ENCODE results near the gene CLEC16A.

CLEC16A gene

DNA sequence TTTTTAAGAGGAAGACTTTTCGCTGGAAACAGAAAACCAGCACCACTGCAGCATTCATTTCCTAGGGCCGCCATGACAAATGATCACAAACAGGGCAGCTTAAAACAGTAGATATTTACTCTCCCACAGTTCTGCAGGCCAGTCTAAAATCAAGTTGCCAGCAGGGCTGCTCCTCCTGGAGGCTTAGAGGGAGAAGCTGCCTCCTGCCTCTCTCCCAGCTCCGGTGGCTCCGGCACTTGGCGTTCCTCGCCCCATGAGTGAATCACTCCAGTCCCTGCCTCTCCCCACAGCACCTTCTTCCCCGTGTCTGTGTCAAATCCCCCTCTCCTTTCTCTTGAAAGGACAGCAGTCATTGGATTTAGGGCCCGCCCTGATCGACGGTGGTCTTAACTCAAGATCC, 239.6 kb downstream of the CLEC16A start:
- no peak for DNase-seq

DNA sequence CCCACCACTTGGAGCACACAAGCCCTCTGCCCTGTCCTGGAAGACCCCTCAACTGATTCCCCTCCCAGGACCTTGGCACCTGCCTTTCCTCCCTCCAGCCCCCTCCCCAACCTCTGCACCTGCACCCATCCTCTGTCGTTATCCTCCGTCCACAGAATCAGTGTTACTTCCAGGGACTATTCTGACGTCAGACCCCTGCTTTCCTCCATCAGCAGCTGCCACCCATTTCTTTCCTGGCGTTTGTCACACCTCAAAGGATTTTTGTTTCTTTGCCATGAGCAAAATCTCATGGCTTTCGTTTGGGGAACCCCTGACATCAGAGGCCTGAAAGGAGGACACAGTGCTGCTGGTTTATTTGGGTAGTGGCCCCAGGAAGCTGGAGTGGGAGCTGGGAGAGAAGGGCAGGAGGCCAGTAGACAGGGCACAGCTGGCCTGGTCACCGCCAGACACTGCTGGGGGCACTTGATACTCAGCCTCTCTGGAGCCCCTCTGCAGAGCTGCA, 243.2 kb downstream of the CLEC16A start:
- DNase-seq, result no peak

DNA sequence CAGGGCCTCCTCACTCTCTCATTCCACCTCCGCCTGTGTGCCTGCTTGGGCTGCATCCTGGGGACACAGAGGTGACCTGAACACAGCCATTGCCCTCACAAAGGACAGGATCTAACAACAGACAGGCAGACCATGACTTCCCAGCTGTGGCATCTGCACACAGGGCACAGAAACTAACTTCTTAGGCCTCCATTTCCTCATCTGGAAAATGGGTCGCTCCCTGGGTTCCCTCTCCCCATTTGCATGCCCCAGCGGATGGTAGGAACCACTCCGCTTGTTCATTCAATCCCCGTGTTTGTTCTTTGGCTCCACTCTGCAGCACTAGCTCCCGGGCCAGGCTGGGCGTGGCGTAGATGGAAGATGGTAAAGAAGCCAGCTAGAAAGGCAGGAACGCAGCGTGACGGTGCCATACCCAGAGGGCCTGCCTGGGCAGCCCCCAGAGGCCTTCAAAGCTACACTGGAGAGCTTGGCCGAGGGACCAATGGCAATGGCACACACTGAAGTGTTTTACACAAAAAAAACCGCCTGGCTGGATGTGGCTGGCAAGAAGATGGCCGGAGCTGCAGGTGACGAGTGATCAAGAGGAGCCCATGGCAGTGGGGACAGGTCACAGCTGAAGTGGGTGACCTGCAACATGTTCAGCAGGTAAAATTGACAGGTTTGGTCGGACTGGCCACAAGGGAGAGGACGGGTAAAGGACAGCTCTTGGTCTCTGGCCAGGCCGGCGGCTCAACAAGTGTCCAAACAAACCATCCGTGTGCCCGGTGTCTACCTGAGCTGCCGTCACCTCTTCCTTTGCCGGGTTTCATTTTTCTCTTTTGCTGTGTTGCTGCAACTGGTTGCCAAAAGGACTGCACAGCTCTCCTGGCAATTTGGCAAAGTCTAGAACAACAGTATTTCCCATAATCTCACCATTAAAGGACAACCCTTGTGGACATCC, 244.7 kb downstream of the CLEC16A start:
- DNase-seq, result no peak

DNA sequence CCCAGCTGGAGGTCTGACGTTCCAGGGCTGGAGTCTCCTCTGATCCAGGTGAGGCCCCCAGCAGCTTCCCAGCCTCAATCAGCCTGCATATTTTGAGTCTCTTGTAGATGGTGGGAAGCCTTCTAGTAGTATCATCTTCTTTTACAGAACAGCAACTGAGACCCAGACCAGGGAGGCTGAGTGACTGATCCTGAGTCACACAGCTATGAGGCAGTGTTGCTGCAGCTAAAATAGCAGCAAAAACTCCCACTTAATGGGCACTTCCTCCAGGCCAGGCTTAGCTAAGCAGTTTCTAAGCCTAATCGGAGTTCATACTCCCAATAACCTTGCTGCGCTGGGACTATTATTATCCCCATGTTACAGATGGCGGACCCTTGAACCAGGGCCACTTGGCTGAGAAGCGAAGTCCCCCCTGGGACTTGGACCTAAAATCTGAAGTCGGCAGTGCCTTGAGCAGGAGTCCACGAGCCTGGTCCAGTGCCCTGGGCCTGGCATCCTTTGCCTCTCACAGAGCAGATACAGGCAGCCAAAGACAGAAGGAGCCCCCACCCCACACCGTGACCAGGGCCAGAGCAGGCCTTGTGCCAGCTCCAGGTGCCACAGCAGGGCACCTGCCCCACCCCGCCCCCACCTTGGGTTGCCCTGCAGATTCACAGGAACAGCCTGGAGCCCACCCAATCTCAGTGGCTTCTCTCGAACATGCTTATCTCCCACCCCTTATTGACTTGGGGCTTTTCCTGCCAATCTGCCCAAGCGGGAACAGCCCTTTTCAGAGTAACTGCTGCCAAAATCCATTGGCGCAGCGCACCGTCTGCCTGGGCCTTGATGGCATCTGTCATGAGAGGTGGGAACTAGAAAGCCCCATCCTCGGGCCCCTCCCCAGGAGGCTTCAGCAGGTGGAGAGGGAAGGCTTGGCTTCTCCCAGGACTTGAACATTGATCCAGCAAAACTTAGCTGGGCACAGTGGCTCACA, 246.5 kb downstream of the CLEC16A start:
- no peak for DNase-seq

DNA sequence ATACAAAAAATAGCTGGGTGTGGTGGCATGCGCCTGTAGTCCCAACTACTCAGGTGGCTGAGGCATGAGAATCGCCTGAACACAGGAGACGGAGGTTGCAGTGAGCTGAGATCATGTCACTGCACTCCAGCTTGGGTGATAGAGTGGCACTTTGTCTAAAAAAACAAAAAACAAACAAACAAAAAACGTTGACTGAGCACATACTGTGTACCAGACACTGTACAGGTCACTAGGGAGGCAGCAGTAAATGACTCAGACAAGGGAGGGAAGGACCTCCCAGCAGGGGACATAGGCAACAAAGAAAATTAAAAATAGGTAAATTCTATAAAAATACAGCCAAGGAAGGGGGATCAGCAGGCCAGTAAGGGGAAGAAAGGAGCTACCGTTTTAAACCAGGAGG, 247.3 kb downstream of the CLEC16A start:
- DNase-seq, result no peak

DNA sequence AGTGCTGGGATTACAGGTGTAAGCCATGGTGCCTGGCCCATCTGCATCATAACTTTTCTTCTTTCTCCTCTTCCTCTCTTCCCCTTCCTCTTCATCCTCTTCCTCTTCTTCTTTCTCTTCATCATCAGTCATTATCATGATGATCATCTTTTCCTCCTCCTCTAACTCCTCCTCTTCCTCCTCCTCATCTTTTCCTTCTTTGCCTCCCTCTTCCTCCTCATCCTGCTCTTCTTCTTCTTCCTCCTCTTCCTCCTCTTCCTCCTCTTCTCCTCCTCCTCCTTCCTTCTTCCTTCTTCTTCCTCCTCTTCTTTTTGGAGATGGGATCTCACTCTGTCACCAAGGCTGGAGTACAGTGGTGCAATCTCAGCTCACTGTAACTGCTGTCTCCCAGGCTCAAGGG, 249.1 kb downstream of the CLEC16A start:
- no peak for DNase-seq

DNA sequence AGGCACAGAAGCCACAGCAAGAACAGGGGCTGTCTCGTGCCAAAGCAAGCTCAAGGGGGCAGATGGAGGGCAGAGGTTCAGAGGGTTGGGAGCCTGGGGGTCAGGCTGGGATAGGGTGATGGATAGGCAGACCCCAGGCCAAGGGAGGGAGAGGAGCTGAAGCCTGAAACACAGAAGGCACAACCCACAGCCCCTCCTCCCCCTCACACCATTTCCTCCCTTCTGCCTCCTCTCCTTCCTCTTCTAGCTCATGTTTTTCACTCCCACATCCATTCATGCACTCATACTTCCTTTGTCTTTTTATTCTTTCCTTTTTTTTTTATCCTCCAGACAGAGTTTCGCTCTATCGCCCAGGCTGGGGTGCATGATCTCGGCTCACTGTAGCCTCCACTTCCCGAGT, 250.5 kb downstream of the CLEC16A start:
- no peak for DNase-seq

DNA sequence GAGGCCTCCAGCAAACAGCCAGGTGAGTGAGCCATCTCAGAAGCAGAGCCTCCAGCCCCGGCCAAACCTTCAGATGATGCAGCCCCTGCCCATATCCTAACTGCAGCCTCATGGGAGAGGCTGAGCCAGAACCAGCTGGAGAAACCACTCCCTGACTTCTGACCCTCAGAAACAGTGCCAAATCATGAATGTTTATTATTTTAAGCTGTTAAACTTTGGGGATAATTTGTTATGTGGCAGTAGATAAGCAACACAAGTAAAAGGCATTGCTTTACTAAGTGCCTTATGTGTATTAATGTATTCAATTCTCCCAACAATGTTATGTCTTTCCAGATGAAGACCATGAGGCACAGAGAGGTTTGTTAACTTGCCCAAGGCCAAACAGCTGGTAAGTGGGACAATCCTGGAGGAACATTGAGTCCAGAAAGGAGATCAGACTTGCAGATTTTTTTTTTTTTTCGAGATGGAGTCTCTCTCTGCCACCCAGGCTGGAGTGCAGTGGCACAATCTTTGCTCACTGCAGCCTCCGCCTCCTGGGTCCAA, 252.0 kb downstream of the CLEC16A start:
- no peak for DNase-seq

DNA sequence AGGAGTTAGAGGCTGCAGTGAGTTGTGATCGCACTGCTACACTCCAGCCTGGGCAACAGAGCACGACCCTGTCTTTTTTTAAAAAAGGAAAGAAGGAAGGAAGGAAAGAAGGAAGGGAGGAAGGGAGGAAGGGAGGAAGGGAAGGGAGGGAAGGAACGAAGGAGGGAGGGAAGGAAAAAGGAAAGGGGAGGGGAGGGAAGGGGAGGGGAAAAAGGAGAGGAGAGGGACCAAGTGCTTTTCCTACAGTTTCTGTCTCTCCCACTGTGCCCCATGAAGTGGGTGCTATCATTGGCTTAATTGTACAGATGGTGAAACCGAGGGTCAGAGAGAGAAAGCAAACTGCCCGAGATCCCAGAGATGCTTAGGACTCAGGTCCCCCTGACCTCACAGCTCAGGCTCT, 254.0 kb downstream of the CLEC16A start:
- no peak for DNase-seq

DNA sequence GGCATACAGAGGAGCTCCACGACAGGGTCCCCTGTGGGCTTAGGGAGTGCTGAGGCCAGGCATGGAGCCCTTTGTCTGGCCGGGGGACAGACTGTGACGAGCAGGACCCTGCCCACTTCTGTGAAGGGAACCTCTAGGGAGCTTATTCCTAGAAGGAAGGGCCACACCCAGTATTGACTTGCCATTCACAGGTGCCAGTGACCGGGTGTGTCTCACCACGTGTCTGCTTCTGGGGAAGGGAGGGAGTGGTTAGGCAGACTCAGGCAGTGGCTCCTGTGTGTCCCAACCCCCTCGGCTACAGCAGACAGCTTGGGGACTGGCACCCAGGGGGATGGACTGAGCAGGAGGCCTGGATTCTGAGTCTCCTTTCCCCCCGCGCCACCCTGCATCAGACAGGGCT, 254.5 kb downstream of the CLEC16A start:
- DNase-seq, result no peak

DNA sequence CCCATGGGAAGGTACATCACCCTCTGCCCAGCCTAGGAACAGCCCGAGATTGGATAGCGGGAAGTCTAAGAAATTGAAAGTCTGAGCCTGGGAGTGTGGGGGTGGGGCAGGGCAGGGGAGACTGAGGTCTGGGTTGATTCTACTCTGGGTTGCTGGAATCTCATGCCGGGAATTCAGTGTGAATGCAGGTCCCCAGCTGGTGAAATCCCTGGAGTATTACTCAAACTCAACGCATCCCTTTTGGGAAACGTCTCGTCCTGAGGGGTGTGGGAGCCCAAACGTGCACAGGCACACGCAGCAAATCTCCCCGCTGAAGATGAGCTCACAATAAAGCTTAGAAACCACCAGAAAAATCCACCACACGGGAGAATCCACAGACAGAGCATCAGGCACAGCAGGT, 256.2 kb downstream of the CLEC16A start:
- DNase-seq, result no peak

DNA sequence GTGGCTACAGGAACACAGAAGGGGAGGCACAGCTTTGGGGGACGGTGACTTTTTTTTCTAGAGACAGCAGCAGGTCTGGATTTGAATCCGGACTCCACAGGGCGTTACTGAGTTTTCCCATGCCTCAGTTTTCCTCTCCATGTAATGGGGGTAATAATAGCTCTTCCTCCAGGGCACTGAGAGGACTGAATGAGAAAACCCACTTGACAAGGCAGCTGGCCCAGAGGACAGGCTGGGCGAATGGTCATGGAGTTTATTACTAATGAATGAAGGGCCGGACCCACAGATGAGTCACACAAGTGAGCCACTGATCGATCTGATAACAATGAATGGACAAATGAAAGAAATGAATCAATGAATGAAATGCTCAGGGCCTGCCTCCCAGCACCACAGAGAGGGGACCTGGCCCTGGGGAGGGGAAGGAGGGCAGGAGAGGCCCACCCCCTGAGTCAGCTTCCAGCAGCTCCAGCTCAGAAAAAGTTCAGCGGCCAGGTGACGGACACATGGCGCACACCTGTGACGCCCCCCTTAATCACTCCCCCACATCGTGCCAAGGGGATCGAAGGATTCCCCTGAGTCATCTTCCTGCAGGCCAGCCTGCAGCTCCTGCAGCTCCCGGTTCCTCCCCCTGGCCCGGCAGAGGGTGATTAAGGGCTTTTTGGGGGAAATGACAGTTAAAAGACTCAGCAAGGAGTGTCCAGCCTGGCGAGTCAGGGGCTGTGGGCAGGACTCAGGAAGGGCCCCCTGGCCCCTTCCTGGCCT, 257.3 kb downstream of the CLEC16A start:
- DNase-seq, result peak; percentile 95

DNA sequence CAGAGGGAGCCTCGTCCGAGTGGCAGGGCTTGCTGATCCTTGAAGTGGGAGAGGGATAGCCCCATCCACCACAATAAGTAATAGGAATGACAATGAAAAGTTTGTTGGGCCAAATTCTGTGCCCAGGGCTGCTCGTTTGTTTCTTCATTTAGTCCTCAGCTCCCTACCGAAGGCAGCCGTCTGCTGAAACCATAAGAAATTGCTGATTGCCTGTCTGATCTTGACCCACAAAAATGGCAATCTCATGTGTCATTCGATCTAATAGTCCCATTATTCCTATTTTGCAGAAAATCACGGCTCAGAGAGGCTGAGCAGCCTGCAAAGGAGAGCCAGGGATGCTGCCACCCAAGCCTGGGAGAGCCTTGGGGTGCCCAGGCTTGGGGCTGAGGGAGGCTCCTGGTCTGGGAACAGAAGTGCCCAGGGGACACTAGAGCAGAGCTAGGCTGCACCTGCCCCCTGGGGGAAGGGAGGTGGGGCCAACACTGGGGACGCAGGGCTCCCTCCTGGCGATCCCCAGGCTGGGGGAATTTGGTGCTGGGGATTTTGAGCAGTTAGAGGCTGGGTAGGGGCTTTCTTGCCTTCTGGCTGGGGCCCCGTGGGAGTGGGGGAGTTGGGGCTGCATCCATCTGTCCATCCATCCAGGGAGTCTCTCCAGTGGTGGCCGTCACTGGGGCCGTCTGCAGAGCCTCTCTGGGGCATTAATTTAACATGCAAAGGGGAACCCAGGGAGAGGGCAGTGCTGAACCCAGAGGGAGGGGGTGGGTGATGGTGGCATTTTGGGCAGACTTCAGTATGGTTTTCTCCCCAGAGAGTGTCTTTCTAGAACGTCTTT, 258.1 kb downstream of the CLEC16A start:
- DNase-seq, result no peak

DNA sequence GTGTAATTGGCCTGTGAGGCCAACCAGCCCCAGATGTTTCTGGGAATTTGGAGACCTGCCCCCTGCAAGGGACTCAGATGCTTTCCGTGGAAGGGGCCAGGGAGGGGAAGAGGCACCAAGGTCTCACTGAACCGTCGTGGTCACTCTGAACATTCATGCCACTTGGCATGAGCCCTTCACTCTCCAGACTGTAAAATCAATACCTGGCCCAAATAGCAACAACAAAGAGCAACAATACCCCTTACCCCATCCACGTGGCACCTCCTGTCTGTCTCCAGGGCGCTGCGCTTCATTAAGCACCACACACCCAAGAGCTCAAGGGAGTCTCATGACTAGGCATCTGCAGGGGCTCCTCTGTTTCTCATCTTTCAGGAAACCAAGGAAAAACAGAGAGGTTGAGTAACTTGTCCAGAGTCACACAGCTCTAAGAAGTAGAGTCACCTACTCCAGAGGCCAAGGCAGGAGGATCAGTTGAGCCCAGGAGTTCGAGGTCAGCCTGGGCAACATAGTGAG, 258.8 kb downstream of the CLEC16A start:
- DNase-seq, result no peak

DNA sequence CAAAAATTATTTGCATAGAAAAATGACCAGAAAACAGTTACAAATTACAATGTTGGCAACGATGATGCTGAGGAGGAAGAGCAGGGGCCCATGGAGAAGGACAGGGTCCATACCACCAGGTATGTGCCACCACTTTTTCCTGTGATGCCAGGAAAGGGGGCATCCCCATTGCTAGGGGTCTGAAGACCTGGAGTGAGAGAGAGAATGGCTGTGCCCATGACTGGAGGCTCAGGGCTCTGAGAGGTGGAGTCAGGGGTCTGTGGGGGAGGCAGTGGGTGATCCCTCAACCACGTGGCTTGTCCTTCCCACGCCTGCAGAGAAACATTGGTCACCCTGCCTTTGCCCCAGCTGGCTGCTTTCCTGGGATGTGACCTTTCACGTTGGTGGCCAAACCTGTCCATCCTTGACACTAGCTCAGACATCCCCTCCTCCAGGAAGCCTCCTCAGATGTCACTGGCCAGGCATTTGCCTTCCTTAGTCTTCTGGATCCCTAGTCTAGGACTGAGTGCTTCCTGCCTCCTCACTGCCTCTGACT, 260.2 kb downstream of the CLEC16A start:
- DNase-seq, result no peak

DNA sequence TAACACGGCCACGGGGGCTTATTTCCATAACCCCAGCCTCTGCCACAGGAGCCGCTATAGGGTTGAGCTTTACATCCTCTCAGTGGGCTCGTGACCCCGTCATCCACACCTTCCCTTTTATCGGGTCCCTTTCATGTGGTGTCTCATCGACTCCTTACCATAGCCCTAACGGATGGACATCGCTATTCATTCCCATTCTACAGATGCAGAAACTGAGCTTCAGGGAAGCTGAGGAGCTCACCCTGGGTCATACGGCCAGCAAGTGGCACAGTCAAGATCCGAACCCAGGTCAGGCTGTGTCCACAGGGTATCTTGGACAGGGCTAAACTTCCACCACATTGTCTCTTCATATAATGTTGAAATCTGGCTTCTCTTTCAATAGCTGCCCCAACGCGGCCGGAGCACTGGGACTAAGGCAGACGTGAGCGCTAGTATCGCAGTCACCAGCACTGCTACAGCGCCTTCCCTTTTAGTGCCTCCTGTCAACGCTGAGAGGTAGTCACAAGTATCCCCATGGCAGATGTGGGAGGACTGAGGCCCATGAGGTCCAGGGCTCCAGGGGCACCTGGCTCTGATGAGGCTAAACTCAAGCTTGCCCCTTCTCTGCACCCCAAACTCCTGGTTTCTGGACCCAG, 260.8 kb downstream of the CLEC16A start:
- DNase-seq, result no peak

DNA sequence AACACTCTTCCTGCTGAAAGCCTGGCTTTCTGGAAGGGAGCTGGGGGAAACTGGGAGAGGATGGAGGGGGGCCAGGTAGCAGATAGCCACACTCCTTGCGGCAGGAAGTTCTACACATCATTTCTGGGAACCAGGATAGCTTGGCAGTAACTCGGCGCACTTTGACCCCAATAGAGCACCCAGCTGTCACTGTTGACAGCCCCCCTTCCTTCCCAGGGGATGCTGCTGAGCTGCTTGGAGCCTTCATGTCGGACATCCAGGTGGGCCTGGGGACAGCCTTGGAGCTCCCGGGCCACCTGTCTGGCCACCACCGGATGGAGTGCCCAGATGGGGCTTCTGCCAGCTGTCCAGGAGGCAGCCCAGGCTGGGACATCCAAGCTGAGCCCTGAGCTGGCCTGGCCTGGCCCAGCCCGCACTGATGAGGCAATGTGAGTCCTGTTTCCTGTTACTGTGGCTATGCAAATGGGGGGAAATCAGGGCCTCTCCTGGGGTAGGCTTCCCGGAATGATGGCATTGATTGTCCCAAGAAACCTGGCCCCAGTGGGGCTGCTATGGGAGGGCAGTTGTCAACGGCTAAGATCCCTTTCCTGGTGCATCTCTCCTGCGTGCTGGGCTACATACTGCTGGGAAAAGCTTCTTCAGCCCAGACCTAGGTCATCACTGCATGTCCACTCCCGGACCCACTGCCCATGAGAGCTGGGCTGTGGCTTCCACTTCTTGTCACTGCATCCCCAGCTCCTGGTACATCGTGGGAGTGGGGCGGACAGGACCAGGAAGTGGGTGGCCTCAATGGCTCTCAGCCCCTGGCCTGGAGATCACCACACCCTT, 261.6 kb downstream of the CLEC16A start:
- DNase-seq, result no peak

DNA sequence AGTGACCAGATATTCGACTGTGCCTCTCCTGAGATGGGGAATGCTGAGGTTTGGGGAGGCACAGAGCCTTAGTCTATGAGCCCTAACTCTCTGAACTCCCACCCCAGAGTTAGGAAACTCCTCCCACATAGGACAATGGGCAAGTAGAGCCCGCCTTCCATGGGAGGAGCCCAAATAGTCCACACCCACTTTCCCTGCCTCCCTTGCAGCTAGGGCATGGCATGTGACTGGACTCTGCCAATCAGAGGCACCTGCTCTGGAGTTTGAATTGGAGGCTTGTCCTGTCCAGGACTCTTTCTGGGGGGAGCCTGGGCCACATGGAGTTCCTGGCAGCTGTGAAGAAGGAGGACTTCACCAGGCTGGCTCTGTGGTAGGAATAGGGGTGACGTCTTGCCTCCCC, 263.3 kb downstream of the CLEC16A start:
- no peak for DNase-seq

DNA sequence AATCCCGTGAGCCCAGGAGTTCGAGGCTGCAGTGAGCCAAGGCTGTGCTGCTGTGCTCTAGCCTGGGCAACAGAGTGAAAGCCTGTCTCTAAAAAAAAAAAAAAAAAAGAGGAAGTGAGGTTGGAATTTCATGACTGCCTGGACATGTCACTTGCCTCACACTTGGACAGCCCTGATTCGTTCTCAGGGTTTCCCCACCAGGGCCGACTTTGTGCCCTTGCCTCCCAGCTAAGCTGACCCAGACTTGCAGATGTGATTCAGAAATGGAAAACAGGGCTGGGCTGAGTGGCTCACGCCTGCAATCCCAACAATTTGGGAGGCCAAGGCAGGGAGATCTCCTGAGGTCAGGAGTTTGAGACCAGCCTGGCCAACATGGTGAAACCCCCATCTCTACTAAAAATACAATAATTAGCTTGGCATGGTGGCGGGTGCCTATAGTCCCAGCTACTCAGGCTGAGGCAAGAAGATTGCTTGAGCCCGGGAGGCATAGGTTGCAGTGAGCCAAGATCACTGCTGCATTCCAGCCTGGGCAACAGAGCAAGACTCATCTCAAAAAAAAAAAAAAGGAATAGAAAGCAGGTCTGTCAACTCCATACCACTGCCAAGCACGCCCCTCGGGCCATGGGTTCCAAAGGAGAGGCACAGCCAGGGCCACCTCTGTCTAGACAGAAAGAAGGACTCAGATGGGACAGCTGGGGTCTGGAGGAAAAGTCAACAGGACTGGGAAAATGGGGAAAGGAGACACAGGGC, 264.7 kb downstream of the CLEC16A start:
- DNase-seq, result no peak
